NCI-H774 (cell line): ENCODE measurements around the gene CHM.
A peak's percentile ranks its signal among the peaks of the same experiment; 100 is the strongest.
"Not testable (repeated sequence)": the region's sequence is repeated elsewhere in the genome, so short reads cannot be mapped to it uniquely, and the experiment has no call there.

Experiments
- DNase-seq: peaks from one replicate; lab custom pipeline; 2025; lab: John Stamatoyannopoulos, UW

The CHM gene

GRCh38 chrX:86047174-86047935 is at the start of gene CHM:
Gene CHM, minus strand, starts transcription at chrX:86047558. Its CDS starts 26 bp downstream, at chrX:86047532.
- DNase-seq: no peak

GRCh38 chrX:86078650-86079049 is 31.3 kb upstream of the CHM start:
- no peak for DNase-seq

GRCh38 chrX:86066998-86067397 is 19.6 kb upstream of the CHM start:
- no peak for DNase-seq

- no peak for DNase-seq
Observed at GRCh38 chrX:86061407-86061806, 14.0 kb upstream of the CHM start.

- DNase-seq: no peak
Observed at GRCh38 chrX:86051741-86052140, 4.4 kb upstream of the CHM start.

- no peak for DNase-seq
Observed at GRCh38 chrX:86047936-86048280, 550 bp upstream of the CHM start.

GRCh38 chrX:86044216-86044615 is 3.1 kb downstream of the CHM start:
- no peak for DNase-seq

GRCh38 chrX:86039625-86040568 is 7.5 kb downstream of the CHM start:
- no peak for DNase-seq

- DNase-seq: no peak
Observed at GRCh38 chrX:86033385-86033784, 14.0 kb downstream of the CHM start.

- DNase-seq: no peak
Observed at GRCh38 chrX:86028681-86029080, 18.7 kb downstream of the CHM start.

- DNase-seq: no peak
Observed at GRCh38 chrX:86023811-86024210, 23.5 kb downstream of the CHM start.

GRCh38 chrX:86021652-86022289 is 25.6 kb downstream of the CHM start:
- no peak for DNase-seq

- DNase-seq: no peak
Observed at GRCh38 chrX:86016139-86016538, 31.2 kb downstream of the CHM start.

GRCh38 chrX:86014959-86015358 is 32.4 kb downstream of the CHM start:
- not testable (repeated sequence) for DNase-seq

- DNase-seq: no peak
Observed at GRCh38 chrX:86014421-86014820, 32.9 kb downstream of the CHM start.

GRCh38 chrX:86013792-86014191 is 33.6 kb downstream of the CHM start:
- no peak for DNase-seq

GRCh38 chrX:86012188-86012587 is 35.2 kb downstream of the CHM start:
- DNase-seq: no peak

- DNase-seq: not testable (repeated sequence)
Observed at GRCh38 chrX:86009803-86010202, 37.6 kb downstream of the CHM start.

GRCh38 chrX:86007891-86008290 is 39.5 kb downstream of the CHM start:
- DNase-seq: not testable (repeated sequence)

GRCh38 chrX:86002076-86002896 is 45.1 kb downstream of the CHM start:
- DNase-seq: peak; percentile 20

GRCh38 chrX:85998954-85999353 is 48.4 kb downstream of the CHM start:
- DNase-seq: no peak

- DNase-seq: no peak
Observed at GRCh38 chrX:85996555-85996954, 50.8 kb downstream of the CHM start.
